ENCODE data around the gene EXOSC6. TPM values are rescaled to one million over a fixed set of nuclear protein-coding genes. Genes with fewer than 3 reads are reported as not detected.
"Not testable (repeated sequence)": the region's sequence is repeated elsewhere in the genome, so short reads cannot be mapped to it uniquely, and the experiment has no call there.

The EXOSC6 gene
- total RNA-seq, 4 donors from 2014 or later, result 24.0 to 40.6 (median 27.4) TPM

DNA sequence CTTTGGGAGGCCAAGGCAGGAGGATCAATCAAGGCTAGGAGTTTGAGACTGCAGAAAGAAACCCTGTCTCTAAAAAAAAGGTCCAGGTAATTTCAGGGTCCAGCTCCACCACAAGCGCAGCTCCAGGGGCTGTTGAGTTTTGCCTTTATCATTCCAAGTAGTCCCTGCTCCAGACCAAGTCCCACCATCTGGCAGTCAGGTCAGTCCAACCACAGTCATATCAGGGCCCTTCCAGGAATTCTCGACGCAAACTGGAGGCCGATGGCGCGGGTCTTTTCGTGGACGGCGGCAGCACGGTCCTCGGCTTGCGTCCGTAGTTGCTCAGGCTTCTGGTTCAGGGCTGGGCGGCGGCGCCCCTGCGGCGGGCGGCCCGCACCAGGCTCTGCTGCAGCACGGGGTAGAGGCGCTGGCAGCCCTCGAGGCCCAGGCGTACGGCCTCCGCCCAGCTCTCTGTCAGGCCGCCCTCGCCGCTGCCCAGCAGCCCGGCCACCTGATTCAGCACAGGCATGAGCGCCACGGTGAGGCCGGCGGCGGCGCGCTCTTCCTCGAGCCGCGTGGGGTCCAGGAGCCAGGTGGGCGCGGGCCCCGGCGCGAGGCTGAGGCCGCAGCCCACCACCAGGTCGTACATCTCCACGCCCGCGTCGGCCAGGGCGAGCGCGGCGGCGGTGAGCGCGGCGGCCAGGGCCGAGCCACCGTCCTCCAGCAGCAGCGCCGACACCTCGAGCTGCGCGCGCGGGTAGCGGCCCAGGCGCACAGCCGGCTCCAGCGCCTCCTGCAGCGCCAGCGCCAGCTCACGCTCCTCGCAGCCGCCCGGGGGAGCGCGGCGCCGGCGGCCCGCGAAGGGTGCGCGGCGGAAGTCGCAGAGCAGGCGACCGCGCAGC lies 752 bp downstream of the EXOSC6 start:
- H3K4me1 ChIP-seq, result peaks cover 0 to 33% (median 15%) of the 10 kb centered on the region in 4 donors
- no peaks in the 10 kb centered on the region for H3K9me3 ChIP-seq
- 2 to 7% methylated on average over 15 to 38 of the region's 92 CpGs for WGBS, 2 donors
- H3K36me3 ChIP-seq, result peaks cover 0 to 43% (median 26%) of the 10 kb centered on the region in 3 donors
- peak overlapping the region; percentile 53 to 93 (median 71) for H3K4me3 ChIP-seq
- no peaks in the 10 kb centered on the region for H3K27me3 ChIP-seq
- DNase-seq (ENCODE audit: low spot score in 2 of 2), result no peak
- H3K27ac ChIP-seq, result peak overlapping the region in 3 of 4 donors; percentile 43 to 92 (median 77)
- TF ChIP-seq, protein P1, sequence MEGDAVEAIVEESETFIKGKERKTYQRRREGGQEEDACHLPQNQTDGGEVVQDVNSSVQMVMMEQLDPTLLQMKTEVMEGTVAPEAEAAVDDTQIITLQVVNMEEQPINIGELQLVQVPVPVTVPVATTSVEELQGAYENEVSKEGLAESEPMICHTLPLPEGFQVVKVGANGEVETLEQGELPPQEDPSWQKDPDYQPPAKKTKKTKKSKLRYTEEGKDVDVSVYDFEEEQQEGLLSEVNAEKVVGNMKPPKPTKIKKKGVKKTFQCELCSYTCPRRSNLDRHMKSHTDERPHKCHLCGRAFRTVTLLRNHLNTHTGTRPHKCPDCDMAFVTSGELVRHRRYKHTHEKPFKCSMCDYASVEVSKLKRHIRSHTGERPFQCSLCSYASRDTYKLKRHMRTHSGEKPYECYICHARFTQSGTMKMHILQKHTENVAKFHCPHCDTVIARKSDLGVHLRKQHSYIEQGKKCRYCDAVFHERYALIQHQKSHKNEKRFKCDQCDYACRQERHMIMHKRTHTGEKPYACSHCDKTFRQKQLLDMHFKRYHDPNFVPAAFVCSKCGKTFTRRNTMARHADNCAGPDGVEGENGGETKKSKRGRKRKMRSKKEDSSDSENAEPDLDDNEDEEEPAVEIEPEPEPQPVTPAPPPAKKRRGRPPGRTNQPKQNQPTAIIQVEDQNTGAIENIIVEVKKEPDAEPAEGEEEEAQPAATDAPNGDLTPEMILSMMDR (IDR thresholded peaks at IDR 0.05), result no peak
- TF ChIP-seq EP300 (IDR thresholded peaks at IDR 0.05), result no peak
- TF ChIP-seq POLR2A (IDR thresholded peaks at IDR 0.05), result no peak

DNA sequence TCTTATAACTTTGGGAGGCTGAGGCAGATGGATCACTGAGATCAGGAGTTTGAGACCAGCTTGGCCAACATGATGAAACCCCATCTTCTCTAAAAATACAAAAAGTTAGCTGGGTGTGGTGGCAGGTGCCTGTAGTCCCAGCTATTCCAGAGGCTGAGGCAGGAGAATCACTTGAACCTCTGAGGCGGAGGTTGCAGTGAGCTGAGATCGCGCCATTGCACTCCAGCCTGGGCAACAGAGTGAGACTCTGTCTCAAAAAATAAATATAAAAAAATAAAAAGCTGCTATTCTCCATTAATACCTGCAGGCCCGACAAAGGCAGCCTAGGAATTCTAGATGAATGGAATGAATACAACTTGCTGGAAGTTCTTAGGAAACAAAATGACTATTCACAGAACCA lies 2.0 kb downstream of the EXOSC6 start:
- H3K27ac ChIP-seq; DNase-seq (ENCODE audit: low spot score in 2 of 2); H3K27me3 ChIP-seq; H3K4me3 ChIP-seq; H3K9me3 ChIP-seq: not testable (repeated sequence)
- WGBS, 2 donors, result 77 to 86% methylated on average over 4 of the region's 4 CpGs
- Histone ChIP-seq H3K36me3 (peaks cover 0 to 30% (median 16%) of the 10 kb centered on the region in 3 donors), H3K4me1 (peaks cover 0 to 33% (median 15%) of the 10 kb centered on the region in 4 donors)

DNA sequence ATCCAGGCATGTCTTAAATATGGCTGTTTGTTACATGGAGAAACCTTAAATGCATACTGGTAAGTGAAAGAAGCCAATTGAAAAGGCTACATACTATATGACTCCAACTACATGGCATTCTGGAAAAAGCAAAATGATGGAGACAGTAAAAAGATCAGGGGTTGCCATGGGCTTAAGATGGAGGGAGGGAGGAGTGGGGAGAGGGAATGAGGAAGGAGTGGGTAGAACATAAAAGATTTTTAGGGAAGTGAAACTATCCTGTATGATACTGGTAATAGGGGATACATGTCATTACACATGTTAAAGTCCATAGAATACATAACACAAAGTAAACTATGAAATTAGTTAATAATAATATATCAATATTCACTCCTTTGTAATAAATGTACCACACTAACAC lies 13.0 kb downstream of the EXOSC6 start:
- H3K27ac ChIP-seq; DNase-seq (ENCODE audit: low spot score in 2 of 2); H3K9me3 ChIP-seq; H3K27me3 ChIP-seq; H3K4me1 ChIP-seq; H3K4me3 ChIP-seq: not testable (repeated sequence)
- H3K36me3 ChIP-seq, result peaks cover 0 to 43% (median 0%) of the 10 kb centered on the region in 3 donors

DNA sequence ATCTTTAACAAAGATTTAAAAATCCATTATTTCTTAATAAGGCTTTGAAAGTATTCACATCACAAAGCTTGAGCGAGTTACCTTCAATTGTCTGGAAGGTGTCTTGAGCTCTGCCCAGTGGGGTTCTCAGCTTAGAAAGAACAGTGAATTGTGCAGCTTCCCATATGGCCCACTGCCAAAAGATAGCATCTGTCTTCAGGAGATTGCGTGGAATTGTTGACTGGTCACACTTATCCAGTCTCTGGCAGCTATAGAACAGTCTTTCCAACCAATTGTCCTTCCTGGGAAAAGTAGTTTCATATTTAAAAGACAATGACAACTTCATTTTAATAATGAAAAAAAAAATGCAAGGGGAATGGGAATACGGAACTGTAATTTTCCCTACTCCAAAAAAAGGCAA lies 19.9 kb downstream of the EXOSC6 start:
- not testable (repeated sequence) for DNase-seq (ENCODE audit: low spot score in 2 of 2); H3K4me3 ChIP-seq; H3K27ac ChIP-seq; H3K27me3 ChIP-seq; H3K9me3 ChIP-seq; H3K4me1 ChIP-seq
- 81 to 83% methylated on average over 3 of the region's 3 CpGs for WGBS, 2 donors
- H3K36me3 ChIP-seq, result peaks cover 0 to 50% (median 0%) of the 10 kb centered on the region in 3 donors

DNA sequence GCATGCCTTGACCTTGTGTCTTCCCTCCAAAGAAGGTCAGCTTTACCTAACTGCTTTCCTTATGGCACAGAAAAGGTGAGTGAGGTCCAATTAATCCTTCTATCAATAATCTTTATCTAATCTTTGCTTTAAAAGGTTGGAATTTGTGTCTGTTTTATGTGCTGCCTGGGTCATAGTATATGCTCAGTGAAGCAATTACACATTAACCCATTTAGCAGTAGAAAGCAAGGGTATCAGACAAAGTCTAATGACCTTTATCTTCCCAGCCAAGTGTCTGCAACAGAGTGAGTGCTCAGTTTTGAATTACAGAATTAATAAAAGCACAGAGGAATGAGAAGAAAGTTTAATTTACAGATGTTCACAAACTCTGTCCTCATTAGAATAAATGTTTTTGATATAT lies 25.7 kb downstream of the EXOSC6 start:
- H3K4me1 ChIP-seq; H3K9me3 ChIP-seq; H3K4me3 ChIP-seq; DNase-seq (ENCODE audit: low spot score in 2 of 2); H3K27me3 ChIP-seq; H3K27ac ChIP-seq: not testable (repeated sequence)
- H3K36me3 ChIP-seq, result peaks cover 0 to 52% (median 0%) of the 10 kb centered on the region in 3 donors

DNA sequence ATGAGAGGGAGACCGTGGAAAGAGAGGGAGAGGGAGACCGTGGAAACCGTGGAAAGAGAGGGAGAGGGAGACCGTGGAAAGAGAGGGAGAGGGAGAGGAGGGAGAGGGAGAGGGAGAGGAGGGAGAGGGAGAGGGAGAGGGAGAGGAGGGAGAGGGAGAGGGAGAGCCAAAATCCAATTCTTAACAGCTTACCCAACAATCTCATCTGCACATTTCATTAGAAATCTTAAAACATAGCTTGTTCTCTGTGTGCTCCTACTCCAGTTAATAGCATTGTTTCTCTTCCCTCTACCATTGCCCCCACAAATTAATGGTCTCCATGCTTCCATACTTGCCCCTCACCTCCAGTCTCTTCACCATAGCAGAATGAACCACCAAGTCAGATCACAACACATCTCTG lies 26.3 kb downstream of the EXOSC6 start:
- H3K4me3 ChIP-seq; H3K4me1 ChIP-seq; H3K27me3 ChIP-seq; DNase-seq (ENCODE audit: low spot score in 2 of 2); H3K27ac ChIP-seq; H3K9me3 ChIP-seq: not testable (repeated sequence)
- H3K36me3 ChIP-seq, result peaks cover 0 to 52% (median 0%) of the 10 kb centered on the region in 3 donors
- 86 to 95% methylated on average over 4 of the region's 4 CpGs for WGBS, 2 donors

DNA sequence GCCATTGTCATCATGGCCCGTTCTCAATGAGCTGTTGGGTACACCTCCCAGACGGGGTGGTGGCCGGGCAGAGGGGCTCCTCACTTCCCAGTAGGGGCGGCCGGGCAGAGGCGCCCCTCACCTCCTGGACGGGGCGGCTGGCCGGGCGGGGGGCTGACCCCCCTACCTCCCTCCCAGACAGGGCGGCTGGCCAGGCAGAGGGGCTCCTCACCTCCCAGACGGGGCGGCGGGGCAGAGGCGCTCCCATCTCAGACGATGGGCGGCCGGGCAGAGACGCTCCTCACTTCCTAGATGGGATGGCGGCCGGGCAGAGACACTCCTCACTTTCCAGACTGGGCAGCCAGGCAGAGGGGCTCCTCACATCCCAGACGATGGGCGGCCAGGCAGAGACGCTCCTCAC lies 27.1 kb downstream of the EXOSC6 start:
- 97% methylated on average over 10 to 20 of the region's 24 CpGs for WGBS, 2 donors
- H3K27me3 ChIP-seq; DNase-seq (ENCODE audit: low spot score in 2 of 2); H3K4me1 ChIP-seq; H3K9me3 ChIP-seq; H3K4me3 ChIP-seq; H3K27ac ChIP-seq: not testable (repeated sequence)
- H3K36me3 ChIP-seq, result peaks cover 0 to 52% (median 0%) of the 10 kb centered on the region in 3 donors

DNA sequence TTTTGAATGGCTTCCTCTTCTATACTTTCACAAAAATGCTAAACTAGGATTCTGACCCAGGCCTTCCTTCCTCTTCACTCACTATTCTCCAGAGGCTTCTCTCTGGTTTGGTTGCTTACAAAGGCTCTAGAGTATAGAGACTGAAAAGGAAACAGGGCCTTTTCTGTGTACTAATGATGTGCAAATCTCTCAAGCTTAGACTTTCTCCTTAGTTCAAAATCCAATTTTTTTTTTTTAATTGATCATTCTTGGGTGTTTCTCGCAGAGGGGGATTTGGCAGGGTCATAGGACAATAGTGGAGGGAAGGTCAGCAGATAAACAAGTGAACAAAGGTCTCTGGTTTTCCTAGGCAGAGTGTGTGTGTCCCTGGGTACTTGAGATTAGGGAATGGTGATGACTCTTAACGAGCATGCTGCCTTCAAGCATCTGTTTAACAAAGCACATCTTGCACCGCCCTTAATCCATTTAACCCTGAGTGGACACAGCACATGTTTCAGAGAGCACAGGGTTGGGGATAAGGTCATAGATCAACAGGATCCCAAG lies 27.7 kb downstream of the EXOSC6 start:
- not testable (repeated sequence) for H3K4me1 ChIP-seq; H3K27ac ChIP-seq; H3K4me3 ChIP-seq; H3K27me3 ChIP-seq; DNase-seq (ENCODE audit: low spot score in 2 of 2); H3K9me3 ChIP-seq
- WGBS, 2 donors, result 53 to 64% methylated on average over 1 of the region's 3 CpGs
- peaks cover 0 to 51% (median 0%) of the 10 kb centered on the region in 3 donors for H3K36me3 ChIP-seq

DNA sequence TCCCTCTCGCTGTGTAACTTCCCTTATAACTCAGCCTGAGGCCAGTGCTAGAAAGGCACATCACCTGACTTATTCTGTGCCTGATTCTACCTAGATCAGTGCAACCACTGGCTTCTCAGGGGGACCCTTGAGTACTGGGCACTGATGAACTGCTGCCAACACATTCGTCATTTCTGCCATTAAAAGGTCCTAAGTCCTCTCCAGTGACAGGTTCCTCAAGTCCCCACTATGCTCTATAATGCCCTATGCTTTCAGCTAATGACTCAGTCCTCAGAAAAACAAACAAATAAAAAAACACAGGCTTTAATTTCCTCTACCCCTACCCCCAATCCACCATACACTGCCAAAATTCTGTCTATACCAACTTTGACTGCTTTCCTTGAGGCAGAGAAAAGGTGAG lies 28.5 kb downstream of the EXOSC6 start:
- H3K36me3 ChIP-seq, result peaks cover 0 to 46% (median 0%) of the 10 kb centered on the region in 3 donors
- not testable (repeated sequence) for DNase-seq (ENCODE audit: low spot score in 2 of 2)

DNA sequence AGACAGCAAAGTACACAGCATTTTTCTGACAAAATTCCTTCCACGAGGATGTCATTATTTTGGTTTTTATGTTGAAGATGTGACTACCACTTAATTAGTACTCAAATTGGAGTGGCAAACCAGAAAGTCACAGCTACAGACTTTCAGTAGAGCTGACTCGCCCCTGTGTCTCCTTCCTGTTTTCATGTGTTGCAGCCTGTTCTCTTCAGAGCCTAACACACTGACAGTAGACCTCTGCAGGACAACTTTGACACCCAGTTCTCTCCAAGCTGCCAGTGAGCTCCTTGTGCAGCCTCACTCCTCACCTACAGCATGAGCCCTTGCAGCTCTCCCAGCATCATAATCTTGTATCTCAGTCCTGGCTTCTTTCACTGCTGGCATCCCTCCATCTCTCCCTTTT lies 29.2 kb downstream of the EXOSC6 start:
- not testable (repeated sequence) for H3K4me1 ChIP-seq; DNase-seq (ENCODE audit: low spot score in 2 of 2); H3K4me3 ChIP-seq; H3K27ac ChIP-seq; H3K27me3 ChIP-seq; H3K9me3 ChIP-seq
- 80 to 96% methylated on average over 2 of the region's 2 CpGs for WGBS, 2 donors
- H3K36me3 ChIP-seq, result peaks cover 0 to 40% (median 0%) of the 10 kb centered on the region in 3 donors

More for the DNA sequence above, 28.5 kb downstream of the EXOSC6 start:
- H3K27me3 ChIP-seq, H3K27ac ChIP-seq, H3K9me3 ChIP-seq, H3K4me1 ChIP-seq, H3K4me3 ChIP-seq: not testable (repeated sequence)
- WGBS, 2 donors, result 71 to 86% methylated on average over 1 of the region's 2 CpGs

DNA sequence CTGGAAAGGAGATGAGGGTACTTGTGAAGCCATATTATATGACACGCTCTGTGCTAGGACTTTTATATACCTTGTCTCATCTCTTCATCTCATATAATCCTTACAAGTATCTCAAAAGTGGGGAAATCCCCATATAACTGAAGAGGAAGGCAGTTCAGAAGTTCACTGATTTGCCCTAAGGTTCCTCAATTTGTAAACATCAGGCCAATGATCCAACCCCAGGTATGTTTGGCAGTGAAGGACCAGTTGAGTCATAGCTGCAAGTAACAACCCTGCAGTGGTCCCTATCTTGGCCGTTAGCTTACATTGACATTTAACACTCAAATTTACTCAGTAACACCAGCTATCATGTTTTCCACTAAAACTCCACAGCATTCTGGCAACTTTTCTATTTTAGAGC lies 33.2 kb downstream of the EXOSC6 start:
- not testable (repeated sequence) for H3K27ac ChIP-seq; H3K9me3 ChIP-seq; DNase-seq (ENCODE audit: low spot score in 2 of 2); H3K27me3 ChIP-seq; H3K4me3 ChIP-seq; H3K4me1 ChIP-seq
- 81 to 91% methylated on average over 2 of the region's 2 CpGs for WGBS, 2 donors
- H3K36me3 ChIP-seq, result peaks cover 0 to 26% (median 0%) of the 10 kb centered on the region in 3 donors

DNA sequence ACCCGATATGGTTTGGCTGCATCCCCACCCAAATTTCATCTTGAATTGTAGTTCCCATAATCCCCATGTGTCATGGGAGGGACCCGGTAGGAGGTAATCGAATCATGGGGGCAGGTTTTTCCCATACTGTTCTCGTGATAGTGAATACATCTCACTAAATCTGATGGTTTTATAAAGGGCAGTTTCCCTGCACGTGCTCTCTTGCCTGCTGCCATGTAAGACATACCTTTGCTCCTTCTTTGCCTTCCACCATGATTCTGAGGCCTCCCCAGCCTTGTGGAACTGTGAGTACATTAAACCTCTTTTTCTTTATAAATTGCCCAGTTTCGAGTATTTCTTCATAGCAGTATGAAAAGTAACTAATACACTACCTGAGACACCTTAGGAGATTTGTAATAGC lies 45.4 kb downstream of the EXOSC6 start:
- H3K27ac ChIP-seq; H3K36me3 ChIP-seq; H3K9me3 ChIP-seq; H3K27me3 ChIP-seq; H3K4me1 ChIP-seq; H3K4me3 ChIP-seq; DNase-seq (ENCODE audit: low spot score in 2 of 2): not testable (repeated sequence)
- 89 to 98% methylated on average over 6 of the region's 6 CpGs for WGBS, 2 donors

Measured in tibial nerve (tissue), 4 donors.